HG02973 (cell line): ENCODE results near the gene UBL4A.
A peak's percentile ranks its signal among the peaks of the same experiment; 100 is the strongest.

ENCODE experiments used
- ATAC-seq: cut with Tn5 transposase; IDR thresholded peaks from one replicate; pipeline ENCODE4 v1.9.1; 2021; ENCODE audit warnings: moderate library complexity; ENCODE audit not compliant: unreplicated experiment

UBL4A gene

DNA sequence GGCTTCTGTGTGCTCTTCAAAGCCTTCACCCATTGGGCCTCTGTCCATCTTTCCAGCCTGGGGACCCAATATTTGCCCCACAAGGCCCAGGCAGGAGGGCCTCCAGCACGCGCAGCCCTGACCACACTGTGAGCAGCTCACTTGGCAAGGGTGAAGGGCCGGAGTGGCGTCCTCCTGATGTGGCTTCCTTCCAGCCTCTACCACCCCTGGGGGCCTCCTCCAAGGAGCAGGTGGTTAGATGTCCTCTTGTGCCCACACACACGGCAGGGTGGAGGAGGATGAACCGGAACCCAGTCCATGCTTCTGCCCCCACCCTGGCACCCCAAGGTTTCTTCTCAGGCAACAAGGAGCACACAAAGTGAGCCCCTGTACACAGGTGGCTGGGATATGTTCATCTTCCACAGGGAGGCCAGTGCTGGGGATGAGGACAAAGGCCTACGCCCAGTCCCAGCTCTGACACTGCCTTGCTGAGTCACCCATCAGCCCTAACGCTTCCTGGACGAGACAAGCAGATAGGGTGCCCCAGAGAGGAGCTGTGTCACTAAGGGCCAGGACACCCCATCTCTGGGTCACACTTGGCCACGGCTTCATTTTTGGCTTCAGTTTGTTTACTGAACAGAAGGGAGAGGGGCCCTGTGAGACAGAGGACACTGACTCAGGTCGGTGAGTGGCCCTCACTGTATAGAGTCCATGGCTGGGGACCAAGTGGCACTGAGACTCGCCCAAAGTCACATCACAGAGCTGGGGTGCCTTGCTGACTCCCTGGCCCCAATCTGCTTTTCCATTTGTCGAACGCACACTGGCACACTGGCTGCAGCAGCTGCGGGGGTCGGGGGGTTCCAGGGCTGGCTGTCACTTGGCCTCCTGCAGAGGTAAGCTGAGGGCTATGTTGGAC is 1.9 kb downstream of the UBL4A start:
- no peak for ATAC-seq

- no peak for ATAC-seq
Measured at GRCh38 chrX:154483325-154483724, 3.1 kb downstream of the UBL4A start.

GRCh38 chrX:154482786-154483185 is 3.6 kb downstream of the UBL4A start:
- no peak for ATAC-seq

DNA sequence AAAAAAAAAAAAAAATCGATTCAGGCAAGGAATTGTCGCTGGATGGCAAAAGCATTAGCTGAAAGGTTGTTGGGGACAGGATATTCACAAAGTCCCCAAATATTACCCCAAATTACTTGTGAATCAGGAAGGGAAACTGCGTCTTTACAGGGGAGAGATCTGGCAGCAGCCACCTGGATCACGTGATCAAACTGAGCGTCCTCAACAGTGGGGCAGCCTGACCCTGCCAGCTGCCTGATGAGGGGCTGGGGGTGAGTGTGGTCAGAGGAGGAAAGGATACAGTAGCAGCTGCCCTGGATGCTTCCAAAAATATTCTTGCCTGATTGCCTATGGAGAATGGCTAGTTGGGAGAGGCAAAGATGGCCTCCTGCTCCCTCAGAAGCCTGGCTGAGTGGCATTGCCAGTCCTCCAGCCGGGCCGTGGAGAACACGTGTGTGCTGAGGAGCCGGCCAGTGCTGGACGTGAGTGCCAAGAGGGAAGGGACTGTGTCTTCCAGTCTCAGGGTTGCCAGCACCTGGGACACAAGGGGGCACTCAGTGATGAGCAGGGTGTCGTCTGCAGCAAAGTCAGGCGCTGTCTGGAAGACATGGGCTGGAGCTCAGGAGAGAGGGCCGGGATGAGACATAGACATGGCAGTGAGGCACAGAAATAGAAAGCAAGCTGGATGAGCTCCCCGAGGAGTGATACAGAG is 4.4 kb downstream of the UBL4A start:
- no peak for ATAC-seq

DNA sequence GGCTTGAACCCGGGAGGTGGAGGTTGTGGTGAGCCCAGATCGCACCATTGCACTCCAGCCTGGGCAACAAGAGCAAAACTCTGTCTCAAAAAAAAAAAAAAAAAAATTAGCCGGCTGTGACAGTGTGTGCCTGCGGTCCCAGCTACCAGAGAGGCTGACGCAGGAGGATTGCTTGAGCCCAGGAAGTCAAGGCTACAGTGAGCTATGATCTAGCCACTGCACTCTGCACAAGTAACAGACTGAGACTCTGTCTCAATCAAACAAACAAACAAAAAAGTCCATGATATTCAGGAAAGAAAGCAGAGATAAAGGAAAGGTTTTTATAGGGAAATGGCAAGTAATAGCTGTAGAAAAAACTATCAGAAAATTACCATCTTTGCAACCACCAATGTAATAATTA is 5.2 kb downstream of the UBL4A start:
- ATAC-seq: no peak

- ATAC-seq: peak; percentile 81
Measured at GRCh38 chrX:154478728-154479622, 7.4 kb downstream of the UBL4A start, which contains the start of gene LAGE3. Gene LAGE3, minus strand, starts transcription at chrX:154479281. Its CDS starts 366 bp downstream, at chrX:154478915.

DNA sequence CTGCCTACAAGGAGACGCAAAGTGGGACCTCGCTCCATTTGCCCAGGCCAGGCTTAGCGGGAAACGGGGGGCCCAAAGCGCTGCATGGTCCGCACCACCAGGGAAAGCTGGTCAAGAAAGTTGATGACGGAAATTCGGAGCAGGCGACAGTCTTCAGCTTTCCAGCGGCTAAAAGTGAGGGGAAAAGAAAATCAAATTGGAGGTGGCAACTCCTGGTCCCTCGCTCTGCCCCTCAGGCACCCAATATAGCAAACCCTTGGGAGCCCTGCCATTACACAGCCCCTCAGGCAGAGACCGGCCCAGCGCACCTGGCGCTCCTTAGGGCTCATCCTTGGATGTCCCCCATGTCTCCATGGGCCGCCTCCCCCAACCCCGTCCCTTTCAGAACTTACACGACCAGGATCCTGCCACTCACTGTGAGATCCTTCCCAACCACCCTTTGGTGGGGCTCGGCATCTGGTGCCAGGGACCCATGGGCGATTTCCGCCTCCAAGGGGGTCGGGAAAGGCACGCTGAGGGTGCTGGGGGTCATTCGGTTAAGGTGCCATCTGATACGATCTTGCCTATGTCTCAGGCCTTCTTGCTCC is 8.4 kb downstream of the UBL4A start:
- ATAC-seq: no peak

- no peak for ATAC-seq
Measured at GRCh38 chrX:154476821-154477220, 9.6 kb downstream of the UBL4A start.

DNA sequence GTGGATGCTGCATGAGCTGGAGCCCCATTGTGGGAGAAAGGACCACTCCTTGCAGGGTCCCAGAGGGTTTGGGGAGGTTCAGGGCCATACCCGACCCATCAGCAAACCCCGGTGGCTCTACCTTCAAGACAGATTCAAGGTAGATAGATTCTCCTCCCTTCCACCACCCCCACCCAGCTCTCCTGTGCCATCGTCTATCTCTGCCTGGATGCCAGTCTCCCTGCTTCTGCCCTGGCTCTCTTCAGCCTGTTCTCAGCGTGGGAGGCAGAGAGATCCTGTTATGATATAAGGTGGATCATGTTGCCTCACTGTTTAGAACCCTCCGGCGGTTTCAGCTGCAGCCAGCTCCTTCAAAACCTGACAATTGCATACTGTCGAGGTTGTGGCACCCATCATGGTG is 12.7 kb downstream of the UBL4A start:
- no peak for ATAC-seq

- ATAC-seq: no peak
Measured at GRCh38 chrX:154472685-154473632, 13.5 kb downstream of the UBL4A start.

DNA sequence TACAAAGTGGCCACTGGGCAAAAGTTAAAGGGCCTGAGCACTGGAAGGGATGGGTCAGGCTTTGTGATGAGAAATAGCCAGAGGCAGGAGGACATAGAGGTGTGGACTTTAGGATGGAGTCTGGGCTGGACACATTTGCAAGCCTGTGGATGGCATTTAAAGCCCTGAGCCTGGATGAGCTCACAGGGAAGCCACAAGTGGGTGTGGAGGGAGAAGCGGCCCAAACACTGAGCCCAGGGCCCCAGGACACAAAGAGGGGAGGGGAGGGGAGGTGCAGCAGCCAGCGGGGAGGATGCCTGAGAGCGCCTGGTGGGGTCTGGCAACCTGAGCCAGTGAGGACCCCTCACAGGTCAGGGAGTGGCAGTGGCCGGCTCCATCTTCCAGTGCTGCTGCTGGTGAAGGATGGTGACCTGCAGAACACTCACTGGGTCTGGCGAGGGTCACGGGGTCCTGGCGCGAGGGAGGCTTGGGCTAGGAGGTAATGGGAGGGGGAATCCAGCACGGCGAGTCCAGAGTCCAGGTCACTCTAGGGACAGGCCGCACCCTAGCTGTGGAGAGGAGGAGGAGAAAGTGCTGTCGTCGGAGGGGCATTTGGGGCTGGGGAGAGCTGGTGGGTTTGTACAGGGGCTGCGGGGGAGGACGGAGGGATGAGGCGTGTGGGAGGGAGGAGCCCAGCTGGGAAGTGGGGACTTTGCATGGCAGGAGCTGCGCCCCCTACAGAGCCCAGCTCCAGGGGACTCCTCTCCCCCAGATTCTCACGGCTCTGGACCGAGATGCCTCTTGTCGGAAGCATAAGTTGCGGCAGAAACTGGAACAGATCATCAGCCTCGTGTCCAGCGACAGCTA is 14.4 kb downstream of the UBL4A start:
- ATAC-seq: no peak

DNA sequence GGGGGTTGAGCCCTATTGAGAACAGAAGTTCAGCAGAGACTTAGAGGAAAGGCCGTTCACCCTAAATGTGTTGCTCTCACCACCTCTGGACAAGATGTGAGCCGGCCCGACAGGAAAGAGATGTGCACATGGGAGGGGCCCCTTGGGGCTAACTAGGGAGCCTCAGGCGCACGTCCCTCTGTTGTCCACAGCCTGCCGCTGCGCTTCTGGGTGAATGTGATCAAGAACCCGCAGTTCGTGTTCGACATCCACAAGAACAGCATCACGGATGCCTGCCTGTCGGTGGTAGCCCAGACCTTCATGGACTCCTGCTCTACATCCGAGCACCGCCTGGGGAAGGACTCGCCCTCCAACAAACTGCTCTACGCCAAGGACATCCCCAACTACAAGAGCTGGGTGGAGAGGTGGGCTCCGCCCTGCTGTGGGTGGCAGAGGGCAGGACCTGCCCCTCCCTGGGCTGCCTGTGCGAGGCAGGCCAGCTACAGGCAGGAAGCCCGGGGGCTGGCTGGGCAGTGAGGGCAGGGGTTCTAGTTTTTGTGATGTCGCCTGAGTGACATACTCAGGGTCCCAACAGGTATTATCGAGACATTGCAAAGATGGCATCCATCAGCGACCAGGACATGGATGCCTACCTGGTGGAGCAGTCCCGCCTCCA is 15.4 kb downstream of the UBL4A start:
- no peak for ATAC-seq

- ATAC-seq: no peak
Measured at GRCh38 chrX:154470434-154470833, 16.0 kb downstream of the UBL4A start.

- ATAC-seq: no peak
Measured at GRCh38 chrX:154469880-154470279, 16.5 kb downstream of the UBL4A start.

DNA sequence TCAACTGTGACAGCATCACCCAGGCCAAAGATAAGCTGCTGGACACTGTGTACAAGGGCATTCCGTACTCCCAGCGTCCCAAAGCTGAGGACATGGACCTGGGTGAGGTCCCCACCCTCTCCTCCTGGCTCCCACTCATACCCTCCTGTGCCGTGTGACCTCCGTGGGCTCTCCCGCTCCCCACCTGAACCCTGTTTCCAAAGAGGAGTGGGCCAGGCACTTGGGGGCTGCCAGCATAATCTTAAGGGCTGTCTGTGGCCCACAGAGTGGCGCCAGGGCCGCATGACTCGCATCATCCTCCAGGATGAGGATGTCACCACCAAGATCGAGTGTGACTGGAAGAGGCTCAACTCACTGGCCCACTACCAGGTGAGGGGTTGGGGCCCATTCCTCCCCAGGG is 17.3 kb downstream of the UBL4A start:
- ATAC-seq: no peak

GRCh38 chrX:154468217-154468616 is 18.2 kb downstream of the UBL4A start:
- ATAC-seq: no peak

DNA sequence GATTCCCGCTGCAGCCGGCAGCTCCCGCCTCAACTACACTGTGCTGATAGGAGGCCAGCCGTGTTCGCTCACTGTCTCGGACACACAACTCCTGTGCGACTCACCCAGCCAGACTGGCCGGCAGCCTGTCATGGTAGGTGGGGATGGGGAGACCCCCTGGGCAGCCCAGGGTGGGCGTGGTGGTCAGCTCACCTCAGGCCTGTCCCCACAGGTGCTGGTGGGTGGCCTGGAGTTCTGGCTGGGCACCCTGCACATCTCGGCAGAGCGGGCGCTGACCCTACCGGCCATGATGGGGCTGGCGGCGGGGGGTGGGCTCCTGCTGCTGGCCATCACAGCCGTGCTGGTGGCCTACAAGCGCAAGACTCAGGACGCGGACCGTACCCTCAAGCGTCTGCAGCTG is 18.9 kb downstream of the UBL4A start:
- ATAC-seq: no peak

GRCh38 chrX:154466907-154467306 is 19.5 kb downstream of the UBL4A start:
- ATAC-seq: no peak
